Activated CD4-positive, alpha-beta T cell treated with anti-CD3 and anti-CD28 coated beads, Interleukin-2, Interleukin-4, amounts not matched to agents 100 ng/mL and 50 ng/mL, durations not matched to agents 16 hours and 8 hours (primary cell): ENCODE results near the gene IRF4.
A peak's percentile ranks its signal among the peaks of the same experiment; 100 is the strongest.
"Not testable (repeated sequence)": the region's sequence is repeated elsewhere in the genome, so short reads cannot be mapped to it uniquely, and the experiment has no call there.

Experiments used
- DNase-seq: peaks from one replicate; pipeline ENCODE4 v3.0.0-alpha.2; 2020; ENCODE audit warnings: low spot score

IRF4 gene

GRCh38 chr6:422433-423054 is 31.0 kb downstream of the IRF4 start:
- DNase-seq: peak; percentile 89

GRCh38 chr6:423055-423798 is 31.7 kb downstream of the IRF4 start:
- DNase-seq: no peak

- no peak for DNase-seq
Measured at GRCh38 chr6:423799-424345, 32.3 kb downstream of the IRF4 start.

GRCh38 chr6:424741-425417 is 33.3 kb downstream of the IRF4 start:
- DNase-seq: no peak

- DNase-seq: not testable (repeated sequence)
Measured at GRCh38 chr6:425418-425788, 33.9 kb downstream of the IRF4 start.

GRCh38 chr6:426198-426738 is 34.7 kb downstream of the IRF4 start:
- DNase-seq: not testable (repeated sequence)

- no peak for DNase-seq
Measured at GRCh38 chr6:428047-428603, 36.6 kb downstream of the IRF4 start.

GRCh38 chr6:429515-430121 is 38.1 kb downstream of the IRF4 start:
- DNase-seq: no peak

- no peak for DNase-seq
Measured at GRCh38 chr6:431504-431903, 40.0 kb downstream of the IRF4 start.

- DNase-seq: peak; percentile 91
Measured at GRCh38 chr6:431986-432385, 40.4 kb downstream of the IRF4 start.

- DNase-seq: no peak
Measured at GRCh38 chr6:434051-434705, 42.6 kb downstream of the IRF4 start.

GRCh38 chr6:435441-436307 is 44.1 kb downstream of the IRF4 start:
- DNase-seq: no peak

- DNase-seq: no peak
Measured at GRCh38 chr6:436308-437036, 44.9 kb downstream of the IRF4 start.

GRCh38 chr6:437037-437392 is 45.5 kb downstream of the IRF4 start:
- no peak for DNase-seq

GRCh38 chr6:438634-439170 is 47.1 kb downstream of the IRF4 start:
- DNase-seq: no peak

- DNase-seq: no peak
Measured at GRCh38 chr6:439641-440167, 48.2 kb downstream of the IRF4 start.

- no peak for DNase-seq
Measured at GRCh38 chr6:441126-441920, 49.8 kb downstream of the IRF4 start.

- no peak for DNase-seq
Measured at GRCh38 chr6:443621-444159, 52.1 kb downstream of the IRF4 start.
